Activated CD8-positive, alpha-beta T cell treated with anti-CD3 and anti-CD28 coated beads, Interleukin-2, amount 10 ng/mL, durations not matched to agents 7 days and 5 days (primary cell): Measurements from ENCODE around the gene TTC9. TPM values are rescaled to one million over a fixed set of nuclear protein-coding genes. Genes with fewer than 3 reads are reported as not detected.

Experiments
- ATAC-seq: fragments of 150-1000 bp; cut with Tn5 transposase; one replicate; pipeline ENCODE4 v1.10.0; 2021; ENCODE audit warnings: moderate library complexity
- CTCF ChIA-PET: fragments of 350-600 bp; sonication (Branson Sonifier 250); formaldehyde crosslinking; loops from one replicate; lab custom pipeline; 2021; ENCODE audit warnings: antibody characterized with exemption; lab: Charles Lee
- POLR2A ChIA-PET: fragments of 350-600 bp; sonication (Branson Sonifier 250); formaldehyde crosslinking; loops from one replicate; lab custom pipeline; 2021; ENCODE audit warnings: antibody characterized with exemption; lab: Charles Lee
- DNase-seq: peaks from one replicate; pipeline ENCODE4 v3.0.0-alpha.2; 2020
- H3K27ac Mint-ChIP-seq: one replicate; pipeline ENCODE4 v1.8.0; 2021; ENCODE audit warnings: mild to moderate bottlenecking, mixed read lengths
- H3K27me3 Mint-ChIP-seq: one replicate; pipeline ENCODE4 v1.8.0; 2021; ENCODE audit warnings: low read depth, mixed read lengths
- H3K36me3 Mint-ChIP-seq: one replicate; pipeline ENCODE4 v1.8.0; 2021; ENCODE audit warnings: low read depth, mixed read lengths
- H3K4me1 Mint-ChIP-seq: one replicate; pipeline ENCODE4 v1.8.0; 2021; ENCODE audit warnings: low read depth, mixed read lengths
- H3K4me3 Mint-ChIP-seq: one replicate; pipeline ENCODE4 v1.8.0; 2021; ENCODE audit warnings: mild to moderate bottlenecking, mixed read lengths
- H3K9me3 Mint-ChIP-seq: one replicate; pipeline ENCODE4 v1.8.0; 2022; ENCODE audit warnings: mixed read lengths; ENCODE audit not compliant: insufficient read depth
- total RNA-seq, 2 experiments: library from RNA; stranded (reverse); gene quantifications; one replicate each; pipeline ENCODE4 v1.2.3, GENCODE V29; 2021

Gene TTC9
- total RNA-seq, 2 experiments from 2014 or later: 13.9 to 14.8 TPM

DNA sequence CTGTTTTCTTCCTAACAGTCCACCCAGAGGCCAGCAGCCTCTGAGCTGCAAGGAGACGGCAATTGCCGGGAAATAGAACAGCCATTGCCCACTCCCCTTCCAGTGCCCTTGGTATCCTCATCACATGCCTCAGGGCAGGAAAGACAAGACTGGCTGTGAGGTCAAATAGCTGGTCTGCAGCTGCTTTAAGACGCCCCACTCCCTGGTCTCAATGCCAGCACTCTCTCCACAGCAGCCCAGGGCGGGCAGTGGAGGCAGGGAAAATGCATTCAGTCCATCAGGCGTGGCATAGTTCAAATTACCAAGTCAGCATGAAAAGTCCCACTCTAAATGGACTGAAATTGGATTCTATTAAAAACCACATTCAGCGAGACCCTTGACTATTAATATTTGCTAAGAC is 35.6 kb downstream of the TTC9 start:
- CTCF ChIA-PET: no interaction called here
- Mint-ChIP-seq H3K9me3 (no peaks in the 10 kb centered on the region), H3K27me3 (no peaks in the 10 kb centered on the region), H3K4me1 (no peaks in the 10 kb centered on the region), H3K4me3 (no peak overlapping the region), H3K27ac (no peak overlapping the region), H3K36me3 (peaks cover 16% of the 10 kb centered on the region)
- no peak for ATAC-seq
- DNase-seq: no peak
- POLR2A ChIA-PET: no interaction called here

GRCh38 chr14:70680748-70681147 is 39.0 kb downstream of the TTC9 start:
- Mint-ChIP-seq H3K36me3 (peaks cover 3% of the 10 kb centered on the region), H3K9me3 (no peaks in the 10 kb centered on the region), H3K4me3 (no peak overlapping the region), H3K27me3 (no peaks in the 10 kb centered on the region), H3K27ac (no peak overlapping the region), H3K4me1 (no peaks in the 10 kb centered on the region)
- DNase-seq: no peak
- POLR2A ChIA-PET: no interaction called here
- CTCF ChIA-PET: no interaction called here
- no peak for ATAC-seq

- no peak for DNase-seq
- Mint-ChIP-seq H3K27ac (no peak overlapping the region), H3K9me3 (no peaks in the 10 kb centered on the region), H3K4me1 (no peaks in the 10 kb centered on the region), H3K36me3 (no peaks in the 10 kb centered on the region), H3K27me3 (no peaks in the 10 kb centered on the region), H3K4me3 (no peak overlapping the region)
- CTCF ChIA-PET: interaction anchor here (0.8 kb wide), 1 partner anchor 29 kb away, joined by 3 read pairs; no protein-coding TSS in a partner anchor
- POLR2A ChIA-PET: no interaction called here
- no peak for ATAC-seq
Observed at GRCh38 chr14:70683983-70684382, 42.3 kb downstream of the TTC9 start.

GRCh38 chr14:70685474-70686197 is 43.9 kb downstream of the TTC9 start:
- no peak for DNase-seq
- ChIA-PET POLR2A (no interaction called here), CTCF (no interaction called here)
- ATAC-seq: no peak
- no peaks in the 10 kb centered on the region for H3K4me1 Mint-ChIP-seq
- H3K27ac Mint-ChIP-seq: no peak overlapping the region
- no peaks in the 10 kb centered on the region for H3K36me3 Mint-ChIP-seq
- no peaks in the 10 kb centered on the region for H3K27me3 Mint-ChIP-seq
- no peak overlapping the region for H3K4me3 Mint-ChIP-seq
- no peaks in the 10 kb centered on the region for H3K9me3 Mint-ChIP-seq

DNA sequence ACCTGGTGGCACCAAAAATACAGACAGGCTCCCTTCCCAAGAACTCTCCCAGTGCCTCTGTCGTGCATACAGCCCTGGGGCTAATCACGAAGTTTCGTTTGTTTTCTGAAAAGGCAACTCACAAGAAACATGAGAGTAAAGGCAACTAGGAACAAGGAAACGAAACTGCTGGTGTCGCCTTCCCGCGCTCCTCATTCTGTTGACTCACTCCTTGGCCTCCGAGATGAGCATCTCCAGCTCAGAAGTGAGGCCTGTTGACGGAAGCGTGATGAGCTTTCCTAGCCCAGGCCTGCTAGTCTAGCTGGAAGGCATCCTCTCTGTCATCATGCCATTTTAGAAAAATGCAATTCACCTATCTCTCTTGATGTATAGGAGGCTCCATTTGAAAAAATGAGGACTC is 50.5 kb downstream of the TTC9 start:
- CTCF ChIA-PET: no interaction called here

DNA sequence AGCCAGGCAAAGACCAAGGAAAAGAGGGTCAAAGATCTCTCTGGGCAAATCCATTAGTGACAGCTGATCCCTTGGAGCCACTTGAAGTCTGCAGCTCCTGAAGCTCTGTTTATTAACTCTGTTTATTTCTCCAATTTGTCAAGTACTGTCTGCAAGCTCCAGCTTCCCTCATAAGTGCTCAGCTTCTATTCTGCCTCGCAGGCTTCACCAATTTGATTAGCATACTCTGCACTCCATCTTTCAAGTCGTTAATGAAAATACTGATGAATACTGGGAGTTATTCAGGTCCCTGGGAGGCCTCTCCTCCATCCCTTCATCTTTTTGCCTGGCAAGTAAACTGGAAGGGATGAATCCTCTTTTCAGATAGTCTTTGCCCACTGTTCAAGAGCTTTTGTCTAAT is 54.3 kb downstream of the TTC9 start:
- DNase-seq (no peak), ATAC-seq (no peak)
- no peaks in the 10 kb centered on the region for H3K4me1 Mint-ChIP-seq
- no peak overlapping the region for H3K27ac Mint-ChIP-seq
- no peaks in the 10 kb centered on the region for H3K27me3 Mint-ChIP-seq
- H3K36me3 Mint-ChIP-seq: no peaks in the 10 kb centered on the region
- H3K4me3 Mint-ChIP-seq: no peak overlapping the region
- ChIA-PET CTCF (interaction anchor here (1.7 kb wide), 1 partner anchor 18 kb away, joined by 7 read pairs; no protein-coding TSS in a partner anchor), POLR2A (no interaction called here)
- no peaks in the 10 kb centered on the region for H3K9me3 Mint-ChIP-seq

More for the DNA sequence above, 50.5 kb downstream of the TTC9 start:
- no peaks in the 10 kb centered on the region for H3K36me3 Mint-ChIP-seq
- H3K4me1 Mint-ChIP-seq: no peaks in the 10 kb centered on the region
- H3K27ac Mint-ChIP-seq: no peak overlapping the region
- no peak for ATAC-seq
- POLR2A ChIA-PET: no interaction called here
- no peaks in the 10 kb centered on the region for H3K27me3 Mint-ChIP-seq
- no peak for DNase-seq
- H3K9me3 Mint-ChIP-seq: no peaks in the 10 kb centered on the region
- no peak overlapping the region for H3K4me3 Mint-ChIP-seq

- ATAC-seq: no peak
- no peaks in the 10 kb centered on the region for H3K36me3 Mint-ChIP-seq
- CTCF ChIA-PET: no interaction called here
- no peaks in the 10 kb centered on the region for H3K27me3 Mint-ChIP-seq
- POLR2A ChIA-PET: no interaction called here
- H3K27ac Mint-ChIP-seq: no peak overlapping the region
- H3K4me3 Mint-ChIP-seq: no peak overlapping the region
- no peak for DNase-seq
- H3K4me1 Mint-ChIP-seq: no peaks in the 10 kb centered on the region
- no peaks in the 10 kb centered on the region for H3K9me3 Mint-ChIP-seq
Observed at GRCh38 chr14:70697701-70698100, 56.0 kb downstream of the TTC9 start.

- ATAC-seq (no peak), DNase-seq (no peak)
- Mint-ChIP-seq H3K27me3 (no peaks in the 10 kb centered on the region), H3K4me1 (no peaks in the 10 kb centered on the region), H3K9me3 (no peaks in the 10 kb centered on the region), H3K4me3 (no peak overlapping the region), H3K36me3 (no peaks in the 10 kb centered on the region), H3K27ac (no peak overlapping the region)
- CTCF ChIA-PET: no interaction called here
- POLR2A ChIA-PET: no interaction called here
Observed at GRCh38 chr14:70698288-70698687, 56.6 kb downstream of the TTC9 start.

- CTCF ChIA-PET: interaction anchor here (1.4 kb wide), 1 partner anchor 77 kb away, joined by 4 read pairs; no protein-coding TSS in a partner anchor
- no peaks in the 10 kb centered on the region for H3K27me3 Mint-ChIP-seq
Observed at GRCh38 chr14:70699646-70700045, 57.9 kb downstream of the TTC9 start.

DNA sequence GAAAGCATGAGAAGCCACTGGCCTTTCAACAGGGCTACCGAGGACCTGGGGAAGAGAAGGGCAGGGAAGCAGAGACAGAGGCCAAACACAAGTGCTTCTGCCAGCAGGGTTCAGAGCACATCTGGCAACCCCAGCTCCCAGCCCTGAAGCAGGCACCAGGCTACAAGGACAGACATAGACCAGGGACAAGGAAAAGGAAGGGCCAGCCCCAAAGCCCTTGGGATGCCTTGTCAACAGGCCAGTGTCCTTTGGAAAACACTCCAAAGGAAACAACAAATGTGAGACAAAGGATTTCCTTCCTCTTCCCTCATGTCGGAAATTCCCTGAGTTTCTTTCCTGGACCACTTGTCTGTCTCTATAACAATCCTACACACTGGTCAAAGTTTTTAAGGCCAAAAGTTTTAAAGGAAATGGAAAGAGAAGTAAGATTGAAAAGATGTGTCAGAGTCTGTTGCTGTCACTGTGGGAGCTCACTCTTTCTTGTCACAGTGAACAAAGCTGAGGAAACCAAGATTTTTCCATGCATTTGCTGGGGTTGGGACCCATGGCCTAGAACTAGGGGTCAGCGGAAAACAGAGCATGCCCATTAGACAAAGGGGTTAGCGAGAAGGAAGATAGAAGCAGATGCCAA is 59.4 kb downstream of the TTC9 start:
- CTCF ChIA-PET: interaction anchor here (1.2 to 1.4 kb wide), 2 partner anchors 11 to 78 kb away, joined by 3 to 4 read pairs; no protein-coding TSS in a partner anchor
- ATAC-seq: no peak

More at GRCh38 chr14:70699646-70700045, 57.9 kb downstream of the TTC9 start:
- Mint-ChIP-seq H3K9me3 (no peaks in the 10 kb centered on the region), H3K36me3 (no peaks in the 10 kb centered on the region), H3K27ac (no peak overlapping the region), H3K4me1 (no peaks in the 10 kb centered on the region), H3K4me3 (no peak overlapping the region)
- no peak for ATAC-seq
- POLR2A ChIA-PET: no interaction called here
- DNase-seq: no peak

GRCh38 chr14:70701610-70702009 is 59.9 kb downstream of the TTC9 start:
- Mint-ChIP-seq H3K36me3 (no peaks in the 10 kb centered on the region), H3K9me3 (no peaks in the 10 kb centered on the region), H3K4me1 (no peaks in the 10 kb centered on the region), H3K27ac (no peak overlapping the region), H3K27me3 (peaks cover 7% of the 10 kb centered on the region), H3K4me3 (no peak overlapping the region)
- ATAC-seq (no peak), DNase-seq (no peak)
- CTCF ChIA-PET: interaction anchor here (1.2 kb wide), 1 partner anchor 12 kb away, joined by 5 read pairs; no protein-coding TSS in a partner anchor
- POLR2A ChIA-PET: interaction anchor here (0.6 kb wide), 1 partner anchor 172 kb away, joined by 3 read pairs; no protein-coding TSS in a partner anchor

More for the DNA sequence above, 59.4 kb downstream of the TTC9 start:
- Mint-ChIP-seq H3K27me3 (peaks cover 7% of the 10 kb centered on the region), H3K4me1 (no peaks in the 10 kb centered on the region), H3K27ac (no peak overlapping the region), H3K4me3 (no peak overlapping the region), H3K9me3 (no peaks in the 10 kb centered on the region), H3K36me3 (no peaks in the 10 kb centered on the region)
- no peak for DNase-seq
- POLR2A ChIA-PET: interaction anchor here (0.6 kb wide), 1 partner anchor 172 kb away, joined by 3 read pairs; no protein-coding TSS in a partner anchor

DNA sequence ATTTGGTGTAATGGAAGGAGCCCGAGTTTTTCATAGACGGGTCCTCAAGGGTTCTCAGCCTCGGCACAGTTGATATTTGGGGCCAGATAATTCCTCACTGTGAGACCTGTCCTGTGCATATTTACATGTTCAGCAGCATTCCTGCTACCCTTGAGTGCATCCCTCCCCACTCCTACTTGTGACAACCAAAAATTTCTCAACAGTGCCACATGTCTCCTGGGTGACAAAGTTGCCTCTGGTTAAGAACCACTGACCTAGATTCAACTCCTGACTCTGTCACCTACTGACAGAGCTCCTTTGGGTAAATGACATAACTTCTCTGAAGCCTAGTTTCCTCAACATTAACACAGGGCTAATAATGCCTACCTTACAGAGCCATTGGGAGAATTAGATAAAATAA is 60.4 kb downstream of the TTC9 start:
- ATAC-seq (no peak), DNase-seq (no peak)
- ChIA-PET POLR2A (no interaction called here), CTCF (interaction anchor here (1.2 kb wide), 1 partner anchor 11 kb away, joined by 5 read pairs; no protein-coding TSS in a partner anchor)
- Mint-ChIP-seq H3K9me3 (no peaks in the 10 kb centered on the region), H3K27me3 (peaks cover 7% of the 10 kb centered on the region), H3K4me1 (peaks cover 1% of the 10 kb centered on the region), H3K4me3 (no peak overlapping the region), H3K27ac (no peak overlapping the region), H3K36me3 (no peaks in the 10 kb centered on the region)
